Neural cell (in vitro differentiated cells): ENCODE data around the gene RNF17. TPM values are rescaled to one million over a fixed set of nuclear protein-coding genes. Genes with fewer than 3 reads are reported as not detected.

Source experiments
- H2AFZ ChIP-seq: fragments of 200-600, 300-800 bp; sonication (generic), shearing (Covaris generic); 2 replicates; pipeline ENCODE4 v1.6.0; 2014; ENCODE audit warnings: low read depth, mild to moderate bottlenecking, antibody characterized with exemption, low read length, moderate library complexity
- H3F3A ChIP-seq: fragments of 200-600 bp; shearing (Covaris generic); 2 replicates; pipeline ENCODE4 v1.6.1; 2016; ENCODE audit warnings: mild to moderate bottlenecking, moderate library complexity, mixed read lengths, antibody characterized with exemption, low read length; ENCODE audit not compliant: insufficient read depth, poor library complexity, severe bottlenecking
- H3K27ac ChIP-seq: fragments of 200-600, 300-800 bp; sonication (generic), shearing (Covaris generic); 2 replicates; pipeline ENCODE4 v1.5.1; 2014; ENCODE audit warnings: mild to moderate bottlenecking, low read length, moderate library complexity
- H3K27me3 ChIP-seq: fragments of 300-800, 200-600 bp; sonication (generic), shearing (Covaris generic); 2 replicates; pipeline ENCODE4 v1.6.0; 2014; ENCODE audit warnings: mild to moderate bottlenecking, low read depth, low read length, moderate library complexity; ENCODE audit not compliant: insufficient read depth
- H3K36me3 ChIP-seq: fragments of 300-800, 200-600 bp; sonication (generic), shearing (Covaris generic); 2 replicates; pipeline ENCODE4 v1.5.1; 2014; ENCODE audit warnings: mild to moderate bottlenecking, antibody characterized with exemption, low read length, moderate library complexity; ENCODE audit not compliant: insufficient read depth
- H3K4me2 ChIP-seq: fragments of 300-800, 200-600 bp; sonication (generic), shearing (Covaris generic); 2 replicates; pipeline ENCODE4 v1.6.0; 2014; ENCODE audit warnings: mild to moderate bottlenecking, low read length
- H3K4me3 ChIP-seq: fragments of 300-800, 200-600 bp; sonication (generic), shearing (Covaris generic); 2 replicates; pipeline ENCODE4 v1.5.1; 2014; ENCODE audit warnings: mild to moderate bottlenecking, low read length, moderate library complexity
- H3K79me2 ChIP-seq: fragments of 200-600 bp; shearing (Covaris generic); replicated peaks from 2 replicates; pipeline ENCODE4 v1.6.0; 2014; ENCODE audit warnings: mild to moderate bottlenecking, low read length, moderate library complexity; ENCODE audit not compliant: insufficient read depth
- H3K9ac ChIP-seq: fragments of 300-800, 200-600 bp; sonication (generic), shearing (Covaris generic); 2 replicates; pipeline ENCODE4 v1.6.1; 2016; ENCODE audit warnings: mild to moderate bottlenecking, low read length, mixed read lengths
- H3K9me2 ChIP-seq: fragments of 200-600 bp; shearing (Covaris generic); 2 replicates; pipeline ENCODE4 v1.6.1; 2016; ENCODE audit warnings: mild to moderate bottlenecking, low read length, mixed read lengths; ENCODE audit not compliant: insufficient read depth
- H3K9me3 ChIP-seq: fragments of 200-600, 300-800 bp; sonication (generic), shearing (Covaris generic); 2 replicates; pipeline ENCODE4 v1.6.1; 2016; ENCODE audit warnings: mild to moderate bottlenecking, mixed run types, low read length, moderate library complexity, mixed read lengths
- H4K20me1 ChIP-seq: fragments of 200-600 bp; shearing (Covaris generic); 2 replicates; pipeline ENCODE4 v1.6.1; 2016; ENCODE audit warnings: mild to moderate bottlenecking, mixed run types; ENCODE audit not compliant: insufficient read depth
- EP300 ChIP-seq: fragments of 450-650 bp; conservative IDR thresholded peaks from 2 replicates; pipeline ENCODE4 v1.6.1; 2014; ENCODE audit warnings: antibody characterized with exemption, mild to moderate bottlenecking, moderate library complexity; ENCODE audit not compliant: poor library complexity, severe bottlenecking
- EZH2 ChIP-seq: fragments of 200-600, 300-800 bp; shearing (Covaris generic), sonication (generic); IDR thresholded peaks from 2 replicates; pipeline ENCODE4 v1.6.1; 2014; ENCODE audit warnings: antibody characterized with exemption, low read length, borderline replicate concordance, mild to moderate bottlenecking; ENCODE audit not compliant: insufficient read depth, poor library complexity, severe bottlenecking
- MXI1 ChIP-seq: fragments of 450-650 bp; conservative IDR thresholded peaks from 2 replicates; pipeline ENCODE4 v1.6.1; 2014; ENCODE audit warnings: antibody characterized with exemption, mild to moderate bottlenecking; ENCODE audit not compliant: poor library complexity, severe bottlenecking
- POLR2AphosphoS5 ChIP-seq: IDR thresholded peaks from 2 replicates; pipeline ENCODE4 v1.6.1; 2012
- RAD21 ChIP-seq: fragments of 450-650 bp; conservative IDR thresholded peaks from 2 replicates; pipeline ENCODE4 v1.6.1; 2014; ENCODE audit warnings: antibody characterized with exemption, mild to moderate bottlenecking, moderate library complexity
- SMC3 ChIP-seq: fragments of 450-650 bp; conservative IDR thresholded peaks from 2 replicates; pipeline ENCODE4 v1.6.1; 2014; ENCODE audit warnings: antibody characterized with exemption, mild to moderate bottlenecking, moderate library complexity; ENCODE audit not compliant: poor library complexity
- TAF1 ChIP-seq: IDR thresholded peaks from 2 replicates; pipeline ENCODE4 v1.6.1; 2012; ENCODE audit warnings: low read depth
- polyA plus RNA-seq: library from polyadenylated mRNA; depleted of rRNA; stranded (reverse); fragments of >200 nt; gene quantifications from 2 replicates; pipeline ENCODE4 v1.2.3, GENCODE V29; 2014
- TF ChIP-seq, protein P1 (sequence below): IDR thresholded peaks from 2 replicates; pipeline ENCODE4 v1.6.1; 2012; ENCODE audit warnings: borderline replicate concordance
- TF ChIP-seq, protein P2 (sequence below): fragments of 450-650 bp; IDR thresholded peaks from 2 replicates; pipeline ENCODE4 v1.5.1; 2014; ENCODE audit warnings: antibody characterized with exemption, mild to moderate bottlenecking, moderate library complexity; ENCODE audit not compliant: poor library complexity, severe bottlenecking

Gene RNF17
- polyA plus RNA-seq, 1 donor from 2014 or later = not detected

GRCh38 chr13:24892829-24893228, 128.9 kb downstream of the RNF17 start:
- no peaks in the 10 kb centered on the region for H3F3A ChIP-seq
- no peaks in the 10 kb centered on the region for H3K79me2 ChIP-seq
- no peak overlapping the region for H2AFZ ChIP-seq
- no peaks in the 10 kb centered on the region for H3K27me3 ChIP-seq
- no peak overlapping the region for H3K4me2 ChIP-seq
- no peak for TF ChIP-seq RAD21
- TF ChIP-seq, protein P1, sequence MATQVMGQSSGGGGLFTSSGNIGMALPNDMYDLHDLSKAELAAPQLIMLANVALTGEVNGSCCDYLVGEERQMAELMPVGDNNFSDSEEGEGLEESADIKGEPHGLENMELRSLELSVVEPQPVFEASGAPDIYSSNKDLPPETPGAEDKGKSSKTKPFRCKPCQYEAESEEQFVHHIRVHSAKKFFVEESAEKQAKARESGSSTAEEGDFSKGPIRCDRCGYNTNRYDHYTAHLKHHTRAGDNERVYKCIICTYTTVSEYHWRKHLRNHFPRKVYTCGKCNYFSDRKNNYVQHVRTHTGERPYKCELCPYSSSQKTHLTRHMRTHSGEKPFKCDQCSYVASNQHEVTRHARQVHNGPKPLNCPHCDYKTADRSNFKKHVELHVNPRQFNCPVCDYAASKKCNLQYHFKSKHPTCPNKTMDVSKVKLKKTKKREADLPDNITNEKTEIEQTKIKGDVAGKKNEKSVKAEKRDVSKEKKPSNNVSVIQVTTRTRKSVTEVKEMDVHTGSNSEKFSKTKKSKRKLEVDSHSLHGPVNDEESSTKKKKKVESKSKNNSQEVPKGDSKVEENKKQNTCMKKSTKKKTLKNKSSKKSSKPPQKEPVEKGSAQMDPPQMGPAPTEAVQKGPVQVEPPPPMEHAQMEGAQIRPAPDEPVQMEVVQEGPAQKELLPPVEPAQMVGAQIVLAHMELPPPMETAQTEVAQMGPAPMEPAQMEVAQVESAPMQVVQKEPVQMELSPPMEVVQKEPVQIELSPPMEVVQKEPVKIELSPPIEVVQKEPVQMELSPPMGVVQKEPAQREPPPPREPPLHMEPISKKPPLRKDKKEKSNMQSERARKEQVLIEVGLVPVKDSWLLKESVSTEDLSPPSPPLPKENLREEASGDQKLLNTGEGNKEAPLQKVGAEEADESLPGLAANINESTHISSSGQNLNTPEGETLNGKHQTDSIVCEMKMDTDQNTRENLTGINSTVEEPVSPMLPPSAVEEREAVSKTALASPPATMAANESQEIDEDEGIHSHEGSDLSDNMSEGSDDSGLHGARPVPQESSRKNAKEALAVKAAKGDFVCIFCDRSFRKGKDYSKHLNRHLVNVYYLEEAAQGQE = no peak
- no peak for TF ChIP-seq EZH2
- no peak for TF ChIP-seq EP300
- TF ChIP-seq POLR2AphosphoS5 = no peak
- no peak overlapping the region for H3K4me3 ChIP-seq
- no peak overlapping the region for H3K9ac ChIP-seq
- no peaks in the 10 kb centered on the region for H4K20me1 ChIP-seq
- H3K36me3 ChIP-seq = peaks cover 4% of the 10 kb centered on the region
- H3K9me2 ChIP-seq = no peaks in the 10 kb centered on the region
- H3K9me3 ChIP-seq = no peaks in the 10 kb centered on the region
- no peak overlapping the region for H3K27ac ChIP-seq

- no peak for TF ChIP-seq SMC3
- no peak for TF ChIP-seq MXI1
- TF ChIP-seq TAF1 = no peak
- TF ChIP-seq EZH2 = no peak
- TF ChIP-seq, protein P2, sequence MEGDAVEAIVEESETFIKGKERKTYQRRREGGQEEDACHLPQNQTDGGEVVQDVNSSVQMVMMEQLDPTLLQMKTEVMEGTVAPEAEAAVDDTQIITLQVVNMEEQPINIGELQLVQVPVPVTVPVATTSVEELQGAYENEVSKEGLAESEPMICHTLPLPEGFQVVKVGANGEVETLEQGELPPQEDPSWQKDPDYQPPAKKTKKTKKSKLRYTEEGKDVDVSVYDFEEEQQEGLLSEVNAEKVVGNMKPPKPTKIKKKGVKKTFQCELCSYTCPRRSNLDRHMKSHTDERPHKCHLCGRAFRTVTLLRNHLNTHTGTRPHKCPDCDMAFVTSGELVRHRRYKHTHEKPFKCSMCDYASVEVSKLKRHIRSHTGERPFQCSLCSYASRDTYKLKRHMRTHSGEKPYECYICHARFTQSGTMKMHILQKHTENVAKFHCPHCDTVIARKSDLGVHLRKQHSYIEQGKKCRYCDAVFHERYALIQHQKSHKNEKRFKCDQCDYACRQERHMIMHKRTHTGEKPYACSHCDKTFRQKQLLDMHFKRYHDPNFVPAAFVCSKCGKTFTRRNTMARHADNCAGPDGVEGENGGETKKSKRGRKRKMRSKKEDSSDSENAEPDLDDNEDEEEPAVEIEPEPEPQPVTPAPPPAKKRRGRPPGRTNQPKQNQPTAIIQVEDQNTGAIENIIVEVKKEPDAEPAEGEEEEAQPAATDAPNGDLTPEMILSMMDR = no peak
- TF ChIP-seq, protein P1 = no peak
- no peak for TF ChIP-seq EP300
- TF ChIP-seq RAD21 = no peak
- no peak for TF ChIP-seq POLR2AphosphoS5
- Histone ChIP-seq H3K27ac (no peak overlapping the region), H3K36me3 (peaks cover 4% of the 10 kb centered on the region), H4K20me1 (no peaks in the 10 kb centered on the region), H3K9me2 (no peaks in the 10 kb centered on the region), H2AFZ (no peak overlapping the region), H3K4me2 (no peak overlapping the region), H3K4me3 (no peak overlapping the region), H3F3A (no peaks in the 10 kb centered on the region), H3K9ac (no peak overlapping the region), H3K27me3 (no peaks in the 10 kb centered on the region), H3K79me2 (no peaks in the 10 kb centered on the region), H3K9me3 (no peaks in the 10 kb centered on the region)
Observed at GRCh38 chr13:24893863-24894262, 129.9 kb downstream of the RNF17 start.
